Caco-2 (cell line): Measurements from ENCODE around the gene LRP1. TPM values are rescaled to one million over a fixed set of nuclear protein-coding genes. Genes with fewer than 3 reads are reported as not detected.

ENCODE experiments used
- BruUV-seq: library from RNA; stranded (reverse); fragments of 400-500 nt; replicated peaks from 2 replicates; lab custom pipeline; 2021; lab: Mats Ljungman, UMichigan
- CTCF ChIA-PET: fragments of 300-600 bp; sonication (Branson Sonifier 250); formaldehyde crosslinking; loops from one replicate; lab custom pipeline; 2022; ENCODE audit warnings: antibody characterized with exemption; lab: Charles Lee
- POLR2A ChIA-PET: fragments of 300-600 bp; sonication (Branson Sonifier 250); formaldehyde crosslinking; loops from one replicate; lab custom pipeline; 2022; ENCODE audit warnings: antibody characterized with exemption; lab: Charles Lee
- DNase-seq, 2 experiments: peaks; one replicate each; pipeline versions ENCODE4 v3.0.0 to v3.0.0-alpha.2; 2020 to 2022
- H3K27me3 ChIP-seq: replicated peaks from 2 replicates; pipeline ENCODE4 v1.6.0; 2011; ENCODE audit warnings: low read length; ENCODE audit not compliant: control insufficient read depth, insufficient read depth
- H3K36me3 ChIP-seq: 2 replicates; pipeline ENCODE4 v1.5.1; 2011; ENCODE audit warnings: low read length; ENCODE audit not compliant: control insufficient read depth, insufficient read depth
- H3K4me1 ChIP-seq: fragments of 250-450 bp; sonication (Bioruptor Pico); 2 replicates; pipeline ENCODE4 v1.5.1; 2020; ENCODE audit warnings: mild to moderate bottlenecking
- H3K4me3 ChIP-seq: 2 replicates; pipeline ENCODE4 v1.5.1; 2011; ENCODE audit warnings: low read depth, mild to moderate bottlenecking, control low read depth, low read length
- H3K9me3 ChIP-seq: fragments of 250-450 bp; sonication (Bioruptor Pico); 2 replicates; pipeline ENCODE4 v1.5.1; 2020; ENCODE audit warnings: mild to moderate bottlenecking, moderate library complexity
- H3K27ac Mint-ChIP-seq: one replicate; pipeline ENCODE4 v1.8.0; 2022; ENCODE audit warnings: mixed read lengths; ENCODE audit not compliant: unreplicated experiment
- H3K27me3 Mint-ChIP-seq: one replicate; pipeline ENCODE4 v1.8.0; 2022; ENCODE audit warnings: mixed read lengths; ENCODE audit not compliant: insufficient read depth, unreplicated experiment
- H3K36me3 Mint-ChIP-seq: one replicate; pipeline ENCODE4 v1.8.0; 2022; ENCODE audit warnings: mild to moderate bottlenecking, mixed read lengths; ENCODE audit not compliant: insufficient read depth, unreplicated experiment
- H3K4me1 Mint-ChIP-seq: one replicate; pipeline ENCODE4 v1.8.0; 2022; ENCODE audit warnings: low read depth, mixed read lengths; ENCODE audit not compliant: unreplicated experiment
- H3K4me3 Mint-ChIP-seq: one replicate; pipeline ENCODE4 v1.8.0; 2022; ENCODE audit warnings: mild to moderate bottlenecking, moderate library complexity, mixed read lengths; ENCODE audit not compliant: unreplicated experiment
- H3K9me3 Mint-ChIP-seq: one replicate; pipeline ENCODE4 v1.8.0; 2022; ENCODE audit warnings: mixed read lengths; ENCODE audit not compliant: unreplicated experiment
- CTCF ChIP-seq, 2 experiments: fragments of 200-600 bp in 1 of 2; IDR thresholded peaks; 1 replicate in 1 of 2; 2 replicates in 1 of 2; pipeline versions ENCODE4 v1.5.1 to v1.8.0; 2011 to 2022; ENCODE audit warnings: antibody characterized with exemption in 1 of 2, control low read depth in 1 of 2, inconsistent platforms in 1 of 2, low read depth in 1 of 2, low read length in 1 of 2, mild to moderate bottlenecking in 1 of 2, moderate library complexity in 1 of 2; ENCODE audit not compliant: insufficient read depth in 1 of 2, severe bottlenecking in 1 of 2, unreplicated experiment in 1 of 2
- intact Hi-C: fragments of 100-400 bp; cut with micrococcal nuclease; formaldehyde crosslinking; loops from one replicate; pipeline ENCODE4 v1.10.0; 2022; ENCODE audit not compliant: unreplicated experiment
- total RNA-seq: library from RNA; stranded (reverse); gene quantifications from 2 replicates; pipeline ENCODE4 v1.2.3, GENCODE V29; 2022

LRP1 gene
- total RNA-seq, 1 experiment from 2014 or later = 111 TPM

DNA sequence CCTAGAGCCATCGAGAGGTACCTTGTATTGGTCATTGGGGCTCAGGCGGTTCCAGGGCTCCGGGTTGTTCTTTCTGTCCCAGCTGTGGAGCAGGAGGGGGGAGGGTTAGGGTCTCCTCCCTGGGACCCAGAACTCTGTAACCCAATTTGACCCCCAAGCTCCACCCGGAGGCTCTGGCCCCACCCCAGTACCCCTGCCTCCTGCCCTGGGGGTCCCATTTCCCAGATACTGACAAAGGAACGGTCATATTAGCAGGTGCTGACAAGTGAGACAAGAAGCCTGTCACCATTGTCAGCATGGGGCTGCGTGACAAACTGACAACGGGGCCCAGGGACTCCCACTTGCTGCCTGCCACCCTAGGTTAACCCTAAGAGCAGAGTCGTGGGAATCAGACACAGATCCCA, 107.4 kb downstream of the LRP1 start:
- Mint-ChIP-seq H3K27ac (no peak overlapping the region), H3K4me1 (peaks cover 32% of the 10 kb centered on the region), H3K27me3 (peaks cover 4% of the 10 kb centered on the region), H3K4me3 (no peak overlapping the region), H3K9me3 (no peaks in the 10 kb centered on the region), H3K36me3 (peaks cover 95% of the 10 kb centered on the region)
- H3K4me3 ChIP-seq = no peak overlapping the region
- POLR2A ChIA-PET = no interaction called here
- peaks cover 8% of the 10 kb centered on the region for H3K36me3 ChIP-seq
- CTCF ChIA-PET = no interaction called here
- DNase-seq = no peak
- intact Hi-C loops = loop anchor here (2.0 kb wide), 1 partner anchor 59 kb away; no protein-coding TSS in a partner anchor
- H3K27me3 ChIP-seq = peaks cover 4% of the 10 kb centered on the region
- no peaks in the 10 kb centered on the region for H3K9me3 ChIP-seq
- TF ChIP-seq CTCF (IDR thresholded peaks at IDR 0.05; ENCODE audit: insufficient read depth in 1 of 2, low read depth in 1 of 2, low read length in 1 of 2, severe bottlenecking in 1 of 2, unreplicated experiment in 1 of 2) = no peak
- no TSS peak for BruUV-seq
- peaks cover 10% of the 10 kb centered on the region for H3K4me1 ChIP-seq

DNA sequence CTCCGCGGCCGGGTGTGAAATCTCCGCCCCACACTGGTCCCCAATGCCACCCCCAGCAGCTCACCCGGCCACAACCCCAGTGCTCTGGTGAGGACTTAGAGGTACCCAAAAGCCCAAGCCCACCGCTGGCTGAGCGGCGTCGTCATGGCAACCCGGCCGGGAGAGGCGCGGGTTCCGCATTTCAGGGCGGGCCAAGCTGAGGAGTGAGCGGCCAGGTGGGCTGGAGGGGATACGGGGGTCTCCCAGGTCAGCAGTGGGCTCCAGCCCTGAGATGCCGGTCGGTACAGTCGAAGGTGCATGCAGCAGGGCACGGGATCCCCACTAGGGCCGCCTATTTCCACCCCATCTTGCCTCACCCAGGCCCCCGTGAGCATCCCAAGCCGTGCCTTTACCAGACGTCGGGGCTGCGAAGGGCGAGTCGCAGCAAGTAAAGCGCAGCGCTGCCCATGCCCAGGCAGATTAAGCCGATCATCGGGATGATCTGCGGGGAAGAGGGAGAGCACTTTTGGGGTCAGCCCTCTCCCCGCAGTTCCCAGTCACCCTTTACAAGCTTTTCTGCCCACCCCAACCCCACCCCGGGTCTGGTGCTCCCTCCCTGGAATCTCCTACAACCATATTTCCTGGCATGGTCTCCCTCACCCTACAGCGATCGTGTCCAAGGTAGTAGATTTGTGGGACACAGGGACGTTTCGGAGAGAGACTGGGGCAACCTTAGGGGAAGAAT, 108.1 kb downstream of the LRP1 start:
- TF ChIP-seq CTCF (IDR thresholded peaks at IDR 0.05; ENCODE audit: insufficient read depth in 1 of 2, low read depth in 1 of 2, low read length in 1 of 2, severe bottlenecking in 1 of 2, unreplicated experiment in 1 of 2) = no peak
- Mint-ChIP-seq H3K4me1 (peaks cover 35% of the 10 kb centered on the region), H3K9me3 (no peaks in the 10 kb centered on the region), H3K4me3 (peak overlapping the region; percentile 2), H3K27me3 (peaks cover 4% of the 10 kb centered on the region), H3K36me3 (peaks cover 95% of the 10 kb centered on the region), H3K27ac (no peak overlapping the region)
- Histone ChIP-seq H3K27me3 (peaks cover 7% of the 10 kb centered on the region), H3K9me3 (no peaks in the 10 kb centered on the region), H3K4me1 (peaks cover 16% of the 10 kb centered on the region), H3K4me3 (no peak overlapping the region), H3K36me3 (peaks cover 8% of the 10 kb centered on the region)
- ChIA-PET CTCF (no interaction called here), POLR2A (no interaction called here)
- no peak for DNase-seq
- no TSS peak for BruUV-seq
- intact Hi-C loops = loop anchor here (2.0 kb wide), 1 partner anchor 60 kb away; no protein-coding TSS in a partner anchor

- peaks cover 88% of the 10 kb centered on the region for H3K36me3 Mint-ChIP-seq
- ChIA-PET POLR2A (interaction anchor here (1.1 kb wide), 1 partner anchor 109 kb away, joined by 3 read pairs; the partner anchor contains the start of gene LRP1), CTCF (interaction anchor here (1.8 kb wide), 1 partner anchor 19 kb away, joined by 6 read pairs; no protein-coding TSS in a partner anchor)
- intact Hi-C loops = loop anchor here (2.0 kb wide), 1 partner anchor 60 kb away; no protein-coding TSS in a partner anchor
- no peak for TF ChIP-seq CTCF (IDR thresholded peaks at IDR 0.05; ENCODE audit: insufficient read depth in 1 of 2, low read depth in 1 of 2, low read length in 1 of 2, severe bottlenecking in 1 of 2, unreplicated experiment in 1 of 2)
- H3K27me3 Mint-ChIP-seq = peaks cover 4% of the 10 kb centered on the region
- no peaks in the 10 kb centered on the region for H3K9me3 ChIP-seq
- peaks cover 7% of the 10 kb centered on the region for H3K27me3 ChIP-seq
- H3K4me1 Mint-ChIP-seq = peaks cover 35% of the 10 kb centered on the region
- H3K9me3 Mint-ChIP-seq = no peaks in the 10 kb centered on the region
- no TSS peak for BruUV-seq
- DNase-seq = peak in 1 of 2 experiments; percentile 45
- peak overlapping the region; percentile 83 for H3K27ac Mint-ChIP-seq
- peaks cover 19% of the 10 kb centered on the region for H3K4me1 ChIP-seq
- no peak overlapping the region for H3K4me3 ChIP-seq
- H3K36me3 ChIP-seq = peaks cover 5% of the 10 kb centered on the region
- peak overlapping the region; percentile 79 for H3K4me3 Mint-ChIP-seq
Observed at GRCh38 chr12:57236925-57237595, 108.8 kb downstream of the LRP1 start.
